ENCODE measurements around the gene RRAS.
A peak's percentile ranks its signal among the peaks of the same experiment; 100 is the strongest.

RRAS gene

GRCh38 chr19:49597703-49597974, 42.3 kb downstream of the RRAS start:
- Histone ChIP-seq H2AFZ (ENCODE audit: low read depth, low read length) (no peak overlapping the region), H3K27me3 (ENCODE audit: insufficient read depth, low read length) (no peaks in the 10 kb centered on the region), H3K4me1 (ENCODE audit: insufficient read depth, low read length) (peaks cover 13% of the 10 kb centered on the region), H3K36me3 (ENCODE audit: insufficient read depth, low read length) (peaks cover 68% of the 10 kb centered on the region), H3K4me3 (ENCODE audit: low read length) (no peak overlapping the region), H3K9me3 (ENCODE audit: low read length) (no peaks in the 10 kb centered on the region)

- no peak overlapping the region for H2AFZ ChIP-seq (ENCODE audit: low read depth, low read length)
- H3K36me3 ChIP-seq (ENCODE audit: insufficient read depth, low read length) = peaks cover 63% of the 10 kb centered on the region
- peaks cover 18% of the 10 kb centered on the region for H3K4me1 ChIP-seq (ENCODE audit: insufficient read depth, low read length)
- H3K9me3 ChIP-seq (ENCODE audit: low read length) = no peaks in the 10 kb centered on the region
- H3K4me3 ChIP-seq (ENCODE audit: low read length) = no peak overlapping the region
- H3K27me3 ChIP-seq (ENCODE audit: insufficient read depth, low read length) = no peaks in the 10 kb centered on the region
These were observed 42.8 kb downstream of the RRAS start for GRCh38 chr19:49596954-49597702.

GRCh38 chr19:49596407-49596806, 43.5 kb downstream of the RRAS start:
- no peaks in the 10 kb centered on the region for H3K9me3 ChIP-seq (ENCODE audit: low read length)
- H3K27me3 ChIP-seq (ENCODE audit: insufficient read depth, low read length) = no peaks in the 10 kb centered on the region
- H2AFZ ChIP-seq (ENCODE audit: low read depth, low read length) = no peak overlapping the region
- no peak overlapping the region for H3K4me3 ChIP-seq (ENCODE audit: low read length)
- H3K36me3 ChIP-seq (ENCODE audit: insufficient read depth, low read length) = peaks cover 56% of the 10 kb centered on the region
- peaks cover 18% of the 10 kb centered on the region for H3K4me1 ChIP-seq (ENCODE audit: insufficient read depth, low read length)

- Histone ChIP-seq H3K4me1 (ENCODE audit: insufficient read depth, low read length) (peaks cover 18% of the 10 kb centered on the region), H3K36me3 (ENCODE audit: insufficient read depth, low read length) (peaks cover 53% of the 10 kb centered on the region), H3K4me3 (ENCODE audit: low read length) (no peak overlapping the region), H3K27me3 (ENCODE audit: insufficient read depth, low read length) (no peaks in the 10 kb centered on the region), H2AFZ (ENCODE audit: low read depth, low read length) (no peak overlapping the region), H3K9me3 (ENCODE audit: low read length) (no peaks in the 10 kb centered on the region)
These were observed 44.0 kb downstream of the RRAS start for GRCh38 chr19:49595819-49596404.

GRCh38 chr19:49594993-49595818, 44.7 kb downstream of the RRAS start:
- Histone ChIP-seq H2AFZ (ENCODE audit: low read depth, low read length) (no peak overlapping the region), H3K9me3 (ENCODE audit: low read length) (no peaks in the 10 kb centered on the region), H3K4me3 (ENCODE audit: low read length) (no peak overlapping the region), H3K27me3 (ENCODE audit: insufficient read depth, low read length) (no peaks in the 10 kb centered on the region), H3K4me1 (ENCODE audit: insufficient read depth, low read length) (peaks cover 24% of the 10 kb centered on the region), H3K36me3 (ENCODE audit: insufficient read depth, low read length) (peaks cover 47% of the 10 kb centered on the region)

- Histone ChIP-seq H3K27me3 (ENCODE audit: insufficient read depth, low read length) (no peaks in the 10 kb centered on the region), H3K4me1 (ENCODE audit: insufficient read depth, low read length) (peaks cover 24% of the 10 kb centered on the region), H2AFZ (ENCODE audit: low read depth, low read length) (no peak overlapping the region), H3K36me3 (ENCODE audit: insufficient read depth, low read length) (peaks cover 39% of the 10 kb centered on the region), H3K9me3 (ENCODE audit: low read length) (no peaks in the 10 kb centered on the region), H3K4me3 (ENCODE audit: low read length) (no peak overlapping the region)
These were observed 45.6 kb downstream of the RRAS start for GRCh38 chr19:49594157-49594992.

GRCh38 chr19:49593233-49594113, 46.5 kb downstream of the RRAS start:
- Histone ChIP-seq H3K27me3 (ENCODE audit: insufficient read depth, low read length) (no peaks in the 10 kb centered on the region), H3K9me3 (ENCODE audit: low read length) (no peaks in the 10 kb centered on the region), H3K4me1 (ENCODE audit: insufficient read depth, low read length) (peaks cover 24% of the 10 kb centered on the region), H3K4me3 (ENCODE audit: low read length) (peak overlapping the region; percentile 100), H3K36me3 (ENCODE audit: insufficient read depth, low read length) (peaks cover 30% of the 10 kb centered on the region), H2AFZ (ENCODE audit: low read depth, low read length) (no peak overlapping the region)

GRCh38 chr19:49592486-49593232, 47.3 kb downstream of the RRAS start:
- no peaks in the 10 kb centered on the region for H3K9me3 ChIP-seq (ENCODE audit: low read length)
- H3K4me1 ChIP-seq (ENCODE audit: insufficient read depth, low read length) = peaks cover 24% of the 10 kb centered on the region
- H3K27me3 ChIP-seq (ENCODE audit: insufficient read depth, low read length) = no peaks in the 10 kb centered on the region
- peak overlapping the region; percentile 100 for H3K4me3 ChIP-seq (ENCODE audit: low read length)
- peaks cover 25% of the 10 kb centered on the region for H3K36me3 ChIP-seq (ENCODE audit: insufficient read depth, low read length)
- no peak overlapping the region for H2AFZ ChIP-seq (ENCODE audit: low read depth, low read length)

GRCh38 chr19:49591731-49592485, 48.0 kb downstream of the RRAS start:
- peaks cover 24% of the 10 kb centered on the region for H3K4me1 ChIP-seq (ENCODE audit: insufficient read depth, low read length)
- peaks cover 20% of the 10 kb centered on the region for H3K36me3 ChIP-seq (ENCODE audit: insufficient read depth, low read length)
- H3K9me3 ChIP-seq (ENCODE audit: low read length) = no peaks in the 10 kb centered on the region
- no peak overlapping the region for H2AFZ ChIP-seq (ENCODE audit: low read depth, low read length)
- H3K4me3 ChIP-seq (ENCODE audit: low read length) = peak overlapping the region; percentile 100
- no peaks in the 10 kb centered on the region for H3K27me3 ChIP-seq (ENCODE audit: insufficient read depth, low read length)

- no peaks in the 10 kb centered on the region for H3K27me3 ChIP-seq (ENCODE audit: insufficient read depth, low read length)
- H3K36me3 ChIP-seq (ENCODE audit: insufficient read depth, low read length) = peaks cover 18% of the 10 kb centered on the region
- peak within 1 kb of the TSS; percentile 100 for H3K4me3 ChIP-seq (ENCODE audit: low read length)
- H3K9me3 ChIP-seq (ENCODE audit: low read length) = no peaks in the 10 kb centered on the region
- H2AFZ ChIP-seq (ENCODE audit: low read depth, low read length) = peak within 1 kb of the TSS; percentile 64
- H3K4me1 ChIP-seq (ENCODE audit: insufficient read depth, low read length) = peaks cover 24% of the 10 kb centered on the region
These were observed 48.8 kb downstream of the RRAS start, which contains the start of gene PRR12 for GRCh38 chr19:49590971-49591730. PRR12 (plus strand) TSS chr19:49591182; CDS start chr19:49591655, 473 bp downstream.

Data from neuron (in vitro differentiated cells).